Caco-2 (cell line): Measurements from ENCODE around the gene PLXNA1. TPM values are rescaled to one million over a fixed set of nuclear protein-coding genes. Genes with fewer than 3 reads are reported as not detected.

Experiments
- BruUV-seq: library from RNA; stranded (reverse); fragments of 400-500 nt; replicated peaks from 2 replicates; lab custom pipeline; 2021; lab: Mats Ljungman, UMichigan
- CTCF ChIA-PET: fragments of 300-600 bp; sonication (Branson Sonifier 250); formaldehyde crosslinking; loops from one replicate; lab custom pipeline; 2022; ENCODE audit warnings: antibody characterized with exemption; lab: Charles Lee
- POLR2A ChIA-PET: fragments of 300-600 bp; sonication (Branson Sonifier 250); formaldehyde crosslinking; loops from one replicate; lab custom pipeline; 2022; ENCODE audit warnings: antibody characterized with exemption; lab: Charles Lee
- DNase-seq, 2 experiments: peaks; one replicate each; pipeline versions ENCODE4 v3.0.0 to v3.0.0-alpha.2; 2020 to 2022
- H3K27me3 ChIP-seq: replicated peaks from 2 replicates; pipeline ENCODE4 v1.6.0; 2011; ENCODE audit warnings: low read length; ENCODE audit not compliant: control insufficient read depth, insufficient read depth
- H3K36me3 ChIP-seq: 2 replicates; pipeline ENCODE4 v1.5.1; 2011; ENCODE audit warnings: low read length; ENCODE audit not compliant: control insufficient read depth, insufficient read depth
- H3K4me1 ChIP-seq: fragments of 250-450 bp; sonication (Bioruptor Pico); 2 replicates; pipeline ENCODE4 v1.5.1; 2020; ENCODE audit warnings: mild to moderate bottlenecking
- H3K4me3 ChIP-seq: 2 replicates; pipeline ENCODE4 v1.5.1; 2011; ENCODE audit warnings: low read depth, mild to moderate bottlenecking, control low read depth, low read length
- H3K9me3 ChIP-seq: fragments of 250-450 bp; sonication (Bioruptor Pico); 2 replicates; pipeline ENCODE4 v1.5.1; 2020; ENCODE audit warnings: mild to moderate bottlenecking, moderate library complexity
- H3K27ac Mint-ChIP-seq: one replicate; pipeline ENCODE4 v1.8.0; 2022; ENCODE audit warnings: mixed read lengths; ENCODE audit not compliant: unreplicated experiment
- H3K27me3 Mint-ChIP-seq: one replicate; pipeline ENCODE4 v1.8.0; 2022; ENCODE audit warnings: mixed read lengths; ENCODE audit not compliant: insufficient read depth, unreplicated experiment
- H3K36me3 Mint-ChIP-seq: one replicate; pipeline ENCODE4 v1.8.0; 2022; ENCODE audit warnings: mild to moderate bottlenecking, mixed read lengths; ENCODE audit not compliant: insufficient read depth, unreplicated experiment
- H3K4me1 Mint-ChIP-seq: one replicate; pipeline ENCODE4 v1.8.0; 2022; ENCODE audit warnings: low read depth, mixed read lengths; ENCODE audit not compliant: unreplicated experiment
- H3K4me3 Mint-ChIP-seq: one replicate; pipeline ENCODE4 v1.8.0; 2022; ENCODE audit warnings: mild to moderate bottlenecking, moderate library complexity, mixed read lengths; ENCODE audit not compliant: unreplicated experiment
- H3K9me3 Mint-ChIP-seq: one replicate; pipeline ENCODE4 v1.8.0; 2022; ENCODE audit warnings: mixed read lengths; ENCODE audit not compliant: unreplicated experiment
- CTCF ChIP-seq, 2 experiments: fragments of 200-600 bp in 1 of 2; IDR thresholded peaks; 1 replicate in 1 of 2; 2 replicates in 1 of 2; pipeline versions ENCODE4 v1.5.1 to v1.8.0; 2011 to 2022; ENCODE audit warnings: antibody characterized with exemption in 1 of 2, control low read depth in 1 of 2, inconsistent platforms in 1 of 2, low read depth in 1 of 2, low read length in 1 of 2, mild to moderate bottlenecking in 1 of 2, moderate library complexity in 1 of 2; ENCODE audit not compliant: insufficient read depth in 1 of 2, severe bottlenecking in 1 of 2, unreplicated experiment in 1 of 2
- intact Hi-C: fragments of 100-400 bp; cut with micrococcal nuclease; formaldehyde crosslinking; loops from one replicate; pipeline ENCODE4 v1.10.0; 2022; ENCODE audit not compliant: unreplicated experiment
- total RNA-seq: library from RNA; stranded (reverse); gene quantifications from 2 replicates; pipeline ENCODE4 v1.2.3, GENCODE V29; 2022

The PLXNA1 gene
- total RNA-seq, 1 experiment from 2014 or later: 95.1 TPM

GRCh38 chr3:126983276-126983652 is 349 bp downstream of the PLXNA1 start:
- Mint-ChIP-seq H3K27ac (no peak overlapping the region), H3K36me3 (peaks cover 9% of the 10 kb centered on the region), H3K4me3 (peak overlapping the region; percentile 61), H3K9me3 (no peaks in the 10 kb centered on the region), H3K4me1 (peaks cover 7% of the 10 kb centered on the region), H3K27me3 (no peaks in the 10 kb centered on the region)
- no peak for TF ChIP-seq CTCF (IDR thresholded peaks at IDR 0.05; ENCODE audit: insufficient read depth in 1 of 2, low read depth in 1 of 2, low read length in 1 of 2, severe bottlenecking in 1 of 2, unreplicated experiment in 1 of 2)
- Histone ChIP-seq H3K36me3 (no peaks in the 10 kb centered on the region), H3K27me3 (no peaks in the 10 kb centered on the region), H3K4me3 (peak overlapping the region; percentile 88), H3K9me3 (no peaks in the 10 kb centered on the region), H3K4me1 (peaks cover 16% of the 10 kb centered on the region; the same call in 1 of the 2 replicates)
- ChIA-PET CTCF (interaction anchor here (4.1 kb wide), 1 partner anchor 231 kb away, joined by 18 read pairs; no protein-coding TSS in a partner anchor), POLR2A (no interaction called here)
- intact Hi-C loops: loop anchor here (5.0 kb wide), 1 partner anchor 131 kb away; no protein-coding TSS in a partner anchor
- no TSS peak for BruUV-seq
- no peak for DNase-seq

GRCh38 chr3:126983653-126984390 is 907 bp downstream of the PLXNA1 start:
- CTCF ChIA-PET: interaction anchor here (4.1 kb wide), 1 partner anchor 232 kb away, joined by 18 read pairs; no protein-coding TSS in a partner anchor
- Mint-ChIP-seq H3K4me1 (peaks cover 7% of the 10 kb centered on the region), H3K4me3 (peak overlapping the region; percentile 61), H3K9me3 (no peaks in the 10 kb centered on the region), H3K27me3 (no peaks in the 10 kb centered on the region), H3K36me3 (peaks cover 6% of the 10 kb centered on the region), H3K27ac (no peak overlapping the region)
- no TSS peak for BruUV-seq
- Histone ChIP-seq H3K27me3 (no peaks in the 10 kb centered on the region), H3K9me3 (no peaks in the 10 kb centered on the region), H3K36me3 (no peaks in the 10 kb centered on the region), H3K4me3 (peak overlapping the region; percentile 88), H3K4me1 (peaks cover 16% of the 10 kb centered on the region; the same call in 1 of the 2 replicates)
- DNase-seq: peak; percentile 45 to 54
- intact Hi-C loops: loop anchor here (5.0 kb wide), 1 partner anchor 132 kb away; no protein-coding TSS in a partner anchor
- no peak for TF ChIP-seq CTCF (IDR thresholded peaks at IDR 0.05; ENCODE audit: insufficient read depth in 1 of 2, low read depth in 1 of 2, low read length in 1 of 2, severe bottlenecking in 1 of 2, unreplicated experiment in 1 of 2)
- POLR2A ChIA-PET: no interaction called here

- no peak for TF ChIP-seq CTCF (IDR thresholded peaks at IDR 0.05; ENCODE audit: insufficient read depth in 1 of 2, low read depth in 1 of 2, low read length in 1 of 2, severe bottlenecking in 1 of 2, unreplicated experiment in 1 of 2)
- Histone ChIP-seq H3K36me3 (no peaks in the 10 kb centered on the region), H3K27me3 (no peaks in the 10 kb centered on the region), H3K4me3 (peak overlapping the region; percentile 88), H3K9me3 (no peaks in the 10 kb centered on the region), H3K4me1 (peaks cover 16% of the 10 kb centered on the region; the same call in 1 of the 2 replicates)
- POLR2A ChIA-PET: no interaction called here
- peak overlapping the region; percentile 61 for H3K4me3 Mint-ChIP-seq
- no TSS peak for BruUV-seq
- CTCF ChIA-PET: interaction anchor here (4.1 kb wide), 1 partner anchor 232 kb away, joined by 18 read pairs; no protein-coding TSS in a partner anchor
- H3K27me3 Mint-ChIP-seq: no peaks in the 10 kb centered on the region
- intact Hi-C loops: loop anchor here (5.0 kb wide), 1 partner anchor 132 kb away; no protein-coding TSS in a partner anchor
- H3K36me3 Mint-ChIP-seq: peaks cover 6% of the 10 kb centered on the region
- no peaks in the 10 kb centered on the region for H3K9me3 Mint-ChIP-seq
- no peak for DNase-seq
- no peak overlapping the region for H3K27ac Mint-ChIP-seq
- H3K4me1 Mint-ChIP-seq: peaks cover 7% of the 10 kb centered on the region
Observed at GRCh38 chr3:126984391-126985131, 1.6 kb downstream of the PLXNA1 start.
